ENCODE measurements around the gene SEMA5B.

DNA sequence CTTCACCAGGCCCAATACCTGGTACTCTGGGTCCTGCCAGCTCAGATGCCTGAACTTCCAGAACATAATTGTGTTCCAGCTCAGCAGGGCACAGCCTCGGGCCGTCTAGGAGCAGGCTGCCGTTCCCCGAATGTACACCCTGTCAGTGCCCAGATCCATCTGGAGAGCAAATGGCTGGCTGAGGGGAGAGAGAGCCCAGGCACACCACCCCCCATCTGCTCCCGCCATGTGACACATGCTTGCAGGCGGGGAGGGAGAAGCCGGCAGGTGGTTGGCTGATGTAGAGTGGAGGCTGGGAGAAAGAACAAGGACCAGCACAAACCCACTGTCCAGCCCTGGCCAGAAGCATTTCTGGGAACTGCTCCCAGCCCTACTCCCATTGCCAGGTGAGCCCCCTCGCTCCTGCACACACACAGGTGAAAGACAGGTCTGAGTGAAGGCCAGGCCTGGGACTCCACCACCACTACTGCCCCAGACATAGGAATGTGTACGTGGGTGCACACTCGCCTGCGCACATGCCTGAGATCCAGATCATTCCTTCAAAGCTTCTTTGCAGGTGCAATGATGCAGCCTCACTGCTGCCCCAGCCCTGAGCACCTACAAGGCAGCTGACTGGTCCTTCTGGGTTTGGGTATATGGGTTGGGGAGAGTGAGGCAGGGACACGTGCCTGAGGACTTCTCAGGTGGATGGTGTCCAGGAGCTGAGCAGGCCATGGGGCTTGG, 53.5 kb downstream of the SEMA5B start:
- TF ChIP-seq SUZ12 (IDR thresholded peaks at IDR 0.05) (no peak), ELF4 (IDR thresholded peaks at IDR 0.05) (no peak), FOXM1 (IDR thresholded peaks at IDR 0.05; ENCODE audit: borderline replicate concordance) (no peak), TARDBP (IDR thresholded peaks at IDR 0.05) (no peak)

Measured in HEK293T (cell line).